Measurements from ENCODE around the gene POU6F2. TPM values are rescaled to one million over a fixed set of nuclear protein-coding genes. Genes with fewer than 3 reads are reported as not detected.

POU6F2 gene
- total and polyA plus RNA-seq, 2 donors (not counting 1 experiment from before 2014, with no cell fraction given) = under 0.01 TPM; not detected in 1

GRCh38 chr7:39468808-39469374 is 491.2 kb downstream of the POU6F2 start:
- no peaks in the 10 kb centered on the region for H4K20me1 ChIP-seq (ENCODE audit: control insufficient read depth, extremely low read depth, insufficient read depth, low read length)
- H3K36me3 ChIP-seq (ENCODE audit: control insufficient read depth, insufficient read depth, low read length) = no peaks in the 10 kb centered on the region
- H3K79me2 ChIP-seq (ENCODE audit: control insufficient read depth, insufficient read depth, low read length) = no peaks in the 10 kb centered on the region
- no peak for TF ChIP-seq EZH2 (IDR thresholded peaks at IDR 0.05; ENCODE audit: low read length, missing control alignments)
- TF ChIP-seq CTCF (conservative IDR thresholded peaks at IDR 0.05 in 1 of 2, IDR thresholded peaks at IDR 0.05 in 1 of 2; ENCODE audit: low read depth in 1 of 2, low read length in 2 of 2) = no peak
- H3K4me2 ChIP-seq (ENCODE audit: extremely low read depth, insufficient read depth, low read length) = no peak overlapping the region
- H3K4me1 ChIP-seq (ENCODE audit: control insufficient read depth, extremely low read depth, insufficient read depth, low read length) = no peaks in the 10 kb centered on the region
- no peak overlapping the region for H2AFZ ChIP-seq (ENCODE audit: low read length)
- no peaks in the 10 kb centered on the region for H3K9me3 ChIP-seq (ENCODE audit: control insufficient read depth, insufficient read depth, low read depth, low read length)
- H3K4me3 ChIP-seq (replicated peaks in 1 of 4; ENCODE audit: control extremely low read depth in 1 of 4, insufficient read depth in 1 of 4, low read depth in 3 of 4, low read length in 4 of 4) = no peak overlapping the region
- DNase-seq (ENCODE audit: low read depth in 2 of 2) = no peak
- no peaks in the 10 kb centered on the region for H3K27me3 ChIP-seq (ENCODE audit: control insufficient read depth, insufficient read depth, low read length)
- no peak overlapping the region for H3K9ac ChIP-seq (ENCODE audit: insufficient read depth, low read length)
- no peak overlapping the region for H3K27ac ChIP-seq (ENCODE audit: insufficient read depth, low read length)

- Histone ChIP-seq H3K9ac (ENCODE audit: insufficient read depth, low read length) (no peak overlapping the region), H3K4me3 (replicated peaks in 1 of 4; ENCODE audit: control extremely low read depth in 1 of 4, insufficient read depth in 1 of 4, low read depth in 3 of 4, low read length in 4 of 4) (no peak overlapping the region), H3K4me1 (ENCODE audit: control insufficient read depth, extremely low read depth, insufficient read depth, low read length) (no peaks in the 10 kb centered on the region), H3K9me3 (ENCODE audit: control insufficient read depth, insufficient read depth, low read depth, low read length) (no peaks in the 10 kb centered on the region), H2AFZ (ENCODE audit: low read length) (no peak overlapping the region), H3K27me3 (ENCODE audit: control insufficient read depth, insufficient read depth, low read length) (no peaks in the 10 kb centered on the region), H3K36me3 (ENCODE audit: control insufficient read depth, insufficient read depth, low read length) (no peaks in the 10 kb centered on the region), H3K27ac (ENCODE audit: insufficient read depth, low read length) (no peak overlapping the region), H3K79me2 (ENCODE audit: control insufficient read depth, insufficient read depth, low read length) (no peaks in the 10 kb centered on the region), H4K20me1 (ENCODE audit: control insufficient read depth, extremely low read depth, insufficient read depth, low read length) (no peaks in the 10 kb centered on the region), H3K4me2 (ENCODE audit: extremely low read depth, insufficient read depth, low read length) (no peak overlapping the region)
- TF ChIP-seq EZH2 (IDR thresholded peaks at IDR 0.05; ENCODE audit: low read length, missing control alignments) (no peak), CTCF (conservative IDR thresholded peaks at IDR 0.05 in 1 of 2, IDR thresholded peaks at IDR 0.05 in 1 of 2; ENCODE audit: low read depth in 1 of 2, low read length in 2 of 2) (no peak)
- no peak for DNase-seq (ENCODE audit: low read depth in 2 of 2)
Measured at GRCh38 chr7:39480901-39481300, 503.2 kb downstream of the POU6F2 start.

- no peaks in the 10 kb centered on the region for H3K36me3 ChIP-seq (ENCODE audit: control insufficient read depth, insufficient read depth, low read length)
- no peak for TF ChIP-seq CTCF (conservative IDR thresholded peaks at IDR 0.05 in 1 of 2, IDR thresholded peaks at IDR 0.05 in 1 of 2; ENCODE audit: low read depth in 1 of 2, low read length in 2 of 2)
- no peak for TF ChIP-seq EZH2 (IDR thresholded peaks at IDR 0.05; ENCODE audit: low read length, missing control alignments)
- no peak overlapping the region for H3K4me2 ChIP-seq (ENCODE audit: extremely low read depth, insufficient read depth, low read length)
- H3K27ac ChIP-seq (ENCODE audit: insufficient read depth, low read length) = no peak overlapping the region
- no peaks in the 10 kb centered on the region for H3K27me3 ChIP-seq (ENCODE audit: control insufficient read depth, insufficient read depth, low read length)
- no peaks in the 10 kb centered on the region for H3K9me3 ChIP-seq (ENCODE audit: control insufficient read depth, insufficient read depth, low read depth, low read length)
- H3K9ac ChIP-seq (ENCODE audit: insufficient read depth, low read length) = no peak overlapping the region
- no peak overlapping the region for H3K4me3 ChIP-seq (replicated peaks in 1 of 4; ENCODE audit: control extremely low read depth in 1 of 4, insufficient read depth in 1 of 4, low read depth in 3 of 4, low read length in 4 of 4)
- no peak for DNase-seq (ENCODE audit: low read depth in 2 of 2)
- no peaks in the 10 kb centered on the region for H3K4me1 ChIP-seq (ENCODE audit: control insufficient read depth, extremely low read depth, insufficient read depth, low read length)
- H2AFZ ChIP-seq (ENCODE audit: low read length) = no peak overlapping the region
- no peaks in the 10 kb centered on the region for H4K20me1 ChIP-seq (ENCODE audit: control insufficient read depth, extremely low read depth, insufficient read depth, low read length)
- no peaks in the 10 kb centered on the region for H3K79me2 ChIP-seq (ENCODE audit: control insufficient read depth, insufficient read depth, low read length)
Measured at GRCh38 chr7:39488467-39489393, 511.0 kb downstream of the POU6F2 start.

All from fibroblast of lung (primary cell).